Uterus (tissue), 2 donors: ENCODE data around the gene PLEKHH1.

Source experiments
- POLR2A ChIP-seq, 2 donors: fragments of 450-650 bp; IDR thresholded peaks; one replicate each; pipeline ENCODE4 v1.6.1; 2016; ENCODE audit warnings: antibody characterized with exemption in 2 of 2, mild to moderate bottlenecking in 1 of 2, moderate library complexity in 1 of 2
- TF ChIP-seq, protein P1 (sequence below), 4 experiments: fragments of 200-600 bp in 2 of 4; fragments of 450-650 bp in 2 of 4; sonication (generic) in 2 of 4; IDR thresholded peaks; one replicate each; pipeline ENCODE4 v1.5.1; 2016 to 2019; ENCODE audit warnings: antibody characterized with exemption in 4 of 4, mild to moderate bottlenecking in 2 of 4, moderate library complexity in 1 of 4

DNA sequence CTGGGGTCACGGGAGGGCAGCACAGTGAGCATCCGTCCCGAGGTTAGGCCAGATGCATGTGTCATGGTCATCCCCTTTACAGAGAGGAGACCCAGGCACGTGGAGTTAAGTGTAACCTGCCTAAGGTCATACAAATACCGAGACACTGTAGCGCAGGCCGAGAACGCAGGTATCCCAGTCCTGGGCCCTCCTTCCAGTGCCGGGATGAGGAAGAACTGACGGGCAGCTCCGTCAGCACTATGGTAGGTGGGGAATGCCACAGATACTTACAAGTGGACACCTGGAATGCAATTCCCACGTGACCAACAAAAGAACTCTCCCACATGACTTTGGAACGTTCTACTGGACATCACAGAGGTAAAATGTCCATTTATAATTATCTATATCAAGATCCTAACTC is 35.9 kb upstream of the PLEKHH1 start:
- TF ChIP-seq, protein P1, sequence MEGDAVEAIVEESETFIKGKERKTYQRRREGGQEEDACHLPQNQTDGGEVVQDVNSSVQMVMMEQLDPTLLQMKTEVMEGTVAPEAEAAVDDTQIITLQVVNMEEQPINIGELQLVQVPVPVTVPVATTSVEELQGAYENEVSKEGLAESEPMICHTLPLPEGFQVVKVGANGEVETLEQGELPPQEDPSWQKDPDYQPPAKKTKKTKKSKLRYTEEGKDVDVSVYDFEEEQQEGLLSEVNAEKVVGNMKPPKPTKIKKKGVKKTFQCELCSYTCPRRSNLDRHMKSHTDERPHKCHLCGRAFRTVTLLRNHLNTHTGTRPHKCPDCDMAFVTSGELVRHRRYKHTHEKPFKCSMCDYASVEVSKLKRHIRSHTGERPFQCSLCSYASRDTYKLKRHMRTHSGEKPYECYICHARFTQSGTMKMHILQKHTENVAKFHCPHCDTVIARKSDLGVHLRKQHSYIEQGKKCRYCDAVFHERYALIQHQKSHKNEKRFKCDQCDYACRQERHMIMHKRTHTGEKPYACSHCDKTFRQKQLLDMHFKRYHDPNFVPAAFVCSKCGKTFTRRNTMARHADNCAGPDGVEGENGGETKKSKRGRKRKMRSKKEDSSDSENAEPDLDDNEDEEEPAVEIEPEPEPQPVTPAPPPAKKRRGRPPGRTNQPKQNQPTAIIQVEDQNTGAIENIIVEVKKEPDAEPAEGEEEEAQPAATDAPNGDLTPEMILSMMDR (IDR thresholded peaks at IDR 0.05), result no peak
- no peak for TF ChIP-seq POLR2A (IDR thresholded peaks at IDR 0.05)
